Motor neuron (in vitro differentiated cells): ENCODE data around the gene SYK. TPM values are rescaled to one million over a fixed set of nuclear protein-coding genes. Genes with fewer than 3 reads are reported as not detected.
"Not testable (repeated sequence)": the region's sequence is repeated elsewhere in the genome, so short reads cannot be mapped to it uniquely, and the experiment has no call there.

Source experiments
- ATAC-seq, 8 experiments: fragments of 200-7000 bp; cut with Tn5 transposase; replicated peaks in 6 of 8; 2 replicates each; pipeline ENCODE4 v1.8.0; 2021; ENCODE audit warnings: mild to moderate bottlenecking in 8 of 8, moderate library complexity in 8 of 8
- H3K27ac ChIP-seq, 2 donors: fragments of 250-450 bp; sonication (Bioruptor Pico); 2 replicates each; pipeline ENCODE4 v1.9.0; 2021; ENCODE audit warnings: antibody characterized with exemption in 2 of 2, mild to moderate bottlenecking in 2 of 2, moderate library complexity in 1 of 2
- H3K4me1 ChIP-seq, 2 donors: fragments of 250-450 bp; sonication (Bioruptor Pico); replicated peaks in 1 of 2; 2 replicates each; pipeline ENCODE4 v1.6.1; 2021; ENCODE audit warnings: antibody characterized with exemption in 2 of 2, mild to moderate bottlenecking in 2 of 2, moderate library complexity in 1 of 2
- H3K4me3 ChIP-seq, 5 donors: fragments of 250-450 bp; sonication (Bioruptor Pico); 2 replicates each; pipeline ENCODE4 v1.9.0; 2021; ENCODE audit warnings: antibody characterized with exemption in 5 of 5, mild to moderate bottlenecking in 5 of 5, moderate library complexity in 4 of 5
- WGBS, 10 experiments: fragments of 450-650 bp; shearing (Covaris generic); methylation state at CpG; one replicate each; pipeline ENCODE4 v1.0.0; 2022; 5-methylcytosine and 5-hydroxymethylcytosine counted together
- in situ Hi-C, 9 experiments: fragments of 400-800 bp; cut with MboI; loops; one replicate each; pipeline ENCODE4 v1.15.0; 2021; ENCODE audit warnings: low sequenced_read_pairs in 9 of 9, low pct_unique_long_range_greater_than_20kb in 2 of 9; ENCODE audit not compliant: unreplicated experiment in 9 of 9
- total RNA-seq, 8 experiments: library from RNA; unstranded; fragments of 300-600 nt; gene quantifications; 2 replicates each; pipeline versions ENCODE4 v1.2.3 to v1.2.4, GENCODE V29; 2022

The SYK gene
- total RNA-seq, 8 experiments from 2014 or later: 0.05 to 0.43 (median 0.16) TPM; not detected in 2

GRCh38 chr9:90816690-90817089, 15.1 kb downstream of the SYK start:
- Histone ChIP-seq H3K4me1 (peaks cover 0 to 3% of the 10 kb centered on the region in 2 donors), H3K27ac (no peak overlapping the region), H3K4me3 (no peak overlapping the region)
- WGBS, 10 experiments: 13 to 100% (median 79%) methylated on average over 1 to 2 of the region's 2 CpGs; no CpG with 5 or more reads in 2 of the 10 experiments
- ATAC-seq: no peak
- in situ Hi-C loops: no loop called here

- H3K4me1 ChIP-seq: peaks cover 0 to 3% of the 10 kb centered on the region in 2 donors
- no peak for ATAC-seq
- WGBS, 10 experiments: 5 to 100% (median 62%) methylated on average over 1 to 6 of the region's 6 CpGs; no CpG with 5 or more reads in 3 of the 10 experiments
- no peak overlapping the region for H3K27ac ChIP-seq
- H3K4me3 ChIP-seq: no peak overlapping the region
- in situ Hi-C loops: no loop called here
Observed at GRCh38 chr9:90818279-90818678, 16.7 kb downstream of the SYK start.

- in situ Hi-C loops, ATAC-seq, H3K4me1 ChIP-seq, H3K27ac ChIP-seq, H3K4me3 ChIP-seq: not testable (repeated sequence)
- 0 to 87% (median 79%) methylated on average over 1 to 4 of the region's 4 CpGs; no CpG with 5 or more reads in 7 of the 10 experiments for WGBS, 10 experiments
Observed at GRCh38 chr9:90820406-90820805, 18.8 kb downstream of the SYK start.

- H3K4me1 ChIP-seq, H3K4me3 ChIP-seq, H3K27ac ChIP-seq, in situ Hi-C loops, ATAC-seq: not testable (repeated sequence)
- 0 to 60% (median 57%) methylated on average over 1 of the region's 1 CpG; no CpG with 5 or more reads in 5 of the 10 experiments for WGBS, 10 experiments
Observed at GRCh38 chr9:90821236-90821635, 19.6 kb downstream of the SYK start.

- ATAC-seq: peak in 5 of 8 experiments; percentile 62 to 85 (median 70)
- in situ Hi-C loops: no loop called here
- WGBS, 10 experiments: 39 to 100% (median 79%) methylated on average over 1 to 5 of the region's 5 CpGs
Observed at GRCh38 chr9:90821697-90822096, 20.1 kb downstream of the SYK start.

GRCh38 chr9:90822866-90823265, 21.2 kb downstream of the SYK start:
- Histone ChIP-seq H3K27ac (no peak overlapping the region), H3K4me1 (peaks cover 0 to under 1% of the 10 kb centered on the region in 2 donors), H3K4me3 (no peak overlapping the region)
- in situ Hi-C loops: no loop called here
- no peak for ATAC-seq
- WGBS, 10 experiments: 15 to 88% (median 73%) methylated on average over 1 to 2 of the region's 2 CpGs; no CpG with 5 or more reads in 3 of the 10 experiments

More at GRCh38 chr9:90821697-90822096, 20.1 kb downstream of the SYK start:
- H3K27ac ChIP-seq: no peak overlapping the region
- no peaks in the 10 kb centered on the region for H3K4me1 ChIP-seq
- no peak overlapping the region for H3K4me3 ChIP-seq

- H3K4me1 ChIP-seq: peaks cover 2 to 3% of the 10 kb centered on the region in 2 donors
- WGBS, 10 experiments: 0% methylated on average over 1 of the region's 1 CpG; no CpG with 5 or more reads in 9 of the 10 experiments
- no peak for ATAC-seq
- in situ Hi-C loops: no loop called here
- H3K4me3 ChIP-seq: no peak overlapping the region
- no peak overlapping the region for H3K27ac ChIP-seq
Observed at GRCh38 chr9:90825586-90825985, 24.0 kb downstream of the SYK start.

GRCh38 chr9:90826326-90827020, 24.9 kb downstream of the SYK start:
- in situ Hi-C loops: no loop called here
- Histone ChIP-seq H3K4me3 (no peak overlapping the region), H3K27ac (no peak overlapping the region), H3K4me1 (peaks cover 2 to 7% of the 10 kb centered on the region in 2 donors)
- no peak for ATAC-seq
- WGBS, 10 experiments: 0 to 100% (median 96%) methylated on average over 1 to 4 of the region's 5 CpGs; no CpG with 5 or more reads in 2 of the 10 experiments

GRCh38 chr9:90827181-90827871, 25.7 kb downstream of the SYK start:
- WGBS, 10 experiments: 14 to 95% (median 61%) methylated on average over 2 to 7 of the region's 8 CpGs; no CpG with 5 or more reads in 3 of the 10 experiments
- peak in 1 of 8 experiments; percentile 53 for ATAC-seq
- Histone ChIP-seq H3K4me1 (peaks cover 2 to 9% of the 10 kb centered on the region in 2 donors), H3K27ac (no peak overlapping the region), H3K4me3 (no peak overlapping the region)
- in situ Hi-C loops: no loop called here

GRCh38 chr9:90830051-90830450, 28.4 kb downstream of the SYK start:
- Histone ChIP-seq H3K27ac (no peak overlapping the region), H3K4me3 (no peak overlapping the region), H3K4me1 (peaks cover 2 to 9% of the 10 kb centered on the region in 2 donors)
- WGBS, 10 experiments: 25 to 100% (median 83%) methylated on average over 1 to 4 of the region's 5 CpGs; no CpG with 5 or more reads in 5 of the 10 experiments
- in situ Hi-C loops: no loop called here
- no peak for ATAC-seq

- Histone ChIP-seq H3K4me1 (peaks cover 2 to 9% of the 10 kb centered on the region in 2 donors), H3K27ac (no peak overlapping the region), H3K4me3 (no peak overlapping the region)
- WGBS, 10 experiments: 0 to 100% (median 73%) methylated on average over 1 to 3 of the region's 3 CpGs; no CpG with 5 or more reads in 4 of the 10 experiments
- ATAC-seq: no peak
- in situ Hi-C loops: no loop called here
Observed at GRCh38 chr9:90830977-90831376, 29.4 kb downstream of the SYK start.

GRCh38 chr9:90832261-90832660, 30.6 kb downstream of the SYK start:
- 6 to 100% (median 83%) methylated on average over 1 to 3 of the region's 3 CpGs for WGBS, 10 experiments
- H3K4me1 ChIP-seq: peaks cover 2 to 9% of the 10 kb centered on the region in 2 donors
- ATAC-seq: no peak
- H3K27ac ChIP-seq: no peak overlapping the region
- in situ Hi-C loops: no loop called here
- H3K4me3 ChIP-seq: no peak overlapping the region

- WGBS, 10 experiments: 0 to 100% (median 69%) methylated on average over 2 to 7 of the region's 8 CpGs; no CpG with 5 or more reads in 1 of the 10 experiments
- in situ Hi-C loops: no loop called here
- peaks cover 0 to 8% of the 10 kb centered on the region in 2 donors for H3K4me1 ChIP-seq
- H3K27ac ChIP-seq: no peak overlapping the region
- no peak overlapping the region for H3K4me3 ChIP-seq
- ATAC-seq: peak in 1 of 8 experiments; percentile 85
Observed at GRCh38 chr9:90834828-90835595, 33.4 kb downstream of the SYK start.
